Karpas-422 (cell line): ENCODE results near the gene CAMLG. TPM values are rescaled to one million over a fixed set of nuclear protein-coding genes. Genes with fewer than 3 reads are reported as not detected.
"Not testable (repeated sequence)": the region's sequence is repeated elsewhere in the genome, so short reads cannot be mapped to it uniquely, and the experiment has no call there.

Experiments used
- DNase-seq: peaks from one replicate; pipeline ENCODE4 v3.0.0-alpha.2; 2015
- H2AFZ ChIP-seq: fragments of 200-600 bp; sonication (generic); 2 replicates; pipeline ENCODE4 v1.6.1; 2014; ENCODE audit warnings: antibody characterized with exemption, low read length, mixed read lengths
- H3K27ac ChIP-seq: fragments of 200-600 bp; sonication (generic); 2 replicates; pipeline ENCODE4 v1.5.1; 2014; ENCODE audit warnings: mild to moderate bottlenecking, low read length, moderate library complexity
- H3K27me3 ChIP-seq: fragments of 200-600 bp; sonication (generic); 2 replicates; pipeline ENCODE4 v1.6.1; 2014; ENCODE audit warnings: low read length, mixed read lengths
- H3K36me3 ChIP-seq: fragments of 200-600 bp; sonication (generic); 2 replicates; pipeline ENCODE4 v1.6.1; 2014; ENCODE audit warnings: low read length, mixed read lengths; ENCODE audit not compliant: insufficient read depth
- H3K4me1 ChIP-seq: fragments of 200-600 bp; sonication (generic); 2 replicates; pipeline ENCODE4 v1.6.1; 2014; ENCODE audit warnings: mild to moderate bottlenecking, low read length, mixed read lengths
- H3K4me2 ChIP-seq: fragments of 200-600 bp; sonication (generic); 2 replicates; pipeline ENCODE4 v1.6.1; 2014; ENCODE audit warnings: low read length, low read depth, mild to moderate bottlenecking; ENCODE audit not compliant: poor library complexity, severe bottlenecking
- H3K4me3 ChIP-seq: fragments of 200-600 bp; sonication (generic); 2 replicates; pipeline ENCODE4 v1.5.1; 2014; ENCODE audit warnings: mild to moderate bottlenecking, antibody characterized with exemption, low read length, mixed read lengths
- H3K79me2 ChIP-seq: fragments of 200-600 bp; sonication (generic); 2 replicates; pipeline ENCODE4 v1.6.1; 2014; ENCODE audit warnings: mild to moderate bottlenecking, low read length, mixed read lengths
- H3K9ac ChIP-seq: fragments of 200-600 bp; sonication (generic); 2 replicates; pipeline ENCODE4 v1.6.0; 2014; ENCODE audit warnings: low read length
- H3K9me2 ChIP-seq: fragments of 200-600 bp; sonication (generic), shearing (Covaris generic); replicated peaks from 2 replicates; pipeline ENCODE4 v1.6.0; 2014; ENCODE audit warnings: mild to moderate bottlenecking, low read length, moderate library complexity; ENCODE audit not compliant: insufficient read depth
- H3K9me3 ChIP-seq: fragments of 300-700, 200-600 bp; sonication (generic); 2 replicates; pipeline ENCODE4 v1.6.1; 2014; ENCODE audit warnings: low read length, mixed read lengths
- H4K20me1 ChIP-seq: fragments of 200-600 bp; sonication (generic); 2 replicates; pipeline ENCODE4 v1.6.1; 2014; ENCODE audit warnings: mild to moderate bottlenecking, antibody characterized with exemption, low read length, low read depth; ENCODE audit not compliant: insufficient read depth
- total RNA-seq: library from RNA; depleted of rRNA; stranded (reverse); fragments of >200 nt; shearing (Covaris generic); gene quantifications from 2 replicates; pipeline ENCODE4 v1.2.3, GENCODE V29; 2014; ENCODE audit warnings: low replicate concordance

Gene CAMLG
- total RNA-seq, 1 experiment from 2014 or later, result 66.8 TPM

- Histone ChIP-seq H3K36me3 (peaks cover 5% of the 10 kb centered on the region; the same call in 1 of the 2 replicates), H3K9ac (peak within 1 kb of the TSS; percentile 91), H4K20me1 (peaks cover 9% of the 10 kb centered on the region; the same call in 1 of the 2 replicates), H3K27me3 (no peaks in the 10 kb centered on the region), H3K9me2 (no peaks in the 10 kb centered on the region), H3K4me3 (peak within 1 kb of the TSS; percentile 98), H3K9me3 (no peaks in the 10 kb centered on the region), H3K79me2 (peaks cover 48% of the 10 kb centered on the region), H3K4me1 (peaks cover 26% of the 10 kb centered on the region), H2AFZ (peak within 1 kb of the TSS; percentile 84), H3K27ac (peak within 1 kb of the TSS; percentile 16; the same call in 1 of the 2 replicates), H3K4me2 (peak within 1 kb of the TSS; percentile 80)
- DNase-seq, result peak; percentile 98
Observed at GRCh38 chr5:134758504-134759341, 20.4 kb downstream of the CAMLG start, which contains the start of gene DDX46. TSS of gene DDX46 (plus strand) at chr5:134758779. CDS start at chr5:134758939, 160 bp downstream.

GRCh38 chr5:134767528-134768291 lies 29.4 kb downstream of the CAMLG start:
- peaks cover 31% of the 10 kb centered on the region; the same call in 1 of the 2 replicates for H3K36me3 ChIP-seq
- H3K27me3 ChIP-seq, H3K4me2 ChIP-seq: not testable (repeated sequence)

GRCh38 chr5:134769206-134769605 lies 30.9 kb downstream of the CAMLG start:
- no peaks in the 10 kb centered on the region for H3K9me2 ChIP-seq
- no peaks in the 10 kb centered on the region for H3K9me3 ChIP-seq
- no peak overlapping the region for H3K4me3 ChIP-seq
- no peaks in the 10 kb centered on the region for H3K27me3 ChIP-seq
- no peak overlapping the region for H2AFZ ChIP-seq
- no peak overlapping the region for H3K27ac ChIP-seq
- no peaks in the 10 kb centered on the region for H3K4me1 ChIP-seq
- H3K9ac ChIP-seq, result no peak overlapping the region
- H4K20me1 ChIP-seq, result no peaks in the 10 kb centered on the region
- H3K4me2 ChIP-seq, result no peak overlapping the region
- peaks cover 37% of the 10 kb centered on the region; the same call in 1 of the 2 replicates for H3K36me3 ChIP-seq
- no peak for DNase-seq
- H3K79me2 ChIP-seq, result peaks cover 19% of the 10 kb centered on the region

More at GRCh38 chr5:134767528-134768291, 29.4 kb downstream of the CAMLG start:
- not testable (repeated sequence) for H3K4me3 ChIP-seq, DNase-seq, H3K27ac ChIP-seq, H3K9ac ChIP-seq, H4K20me1 ChIP-seq, H3K4me1 ChIP-seq, H2AFZ ChIP-seq, H3K9me2 ChIP-seq, H3K9me3 ChIP-seq
- peaks cover 32% of the 10 kb centered on the region for H3K79me2 ChIP-seq

GRCh38 chr5:134772461-134773125 lies 34.2 kb downstream of the CAMLG start:
- Histone ChIP-seq H3K79me2 (0 out of 2 replicates have a peak, but pooled peaks cover 4% of the 10 kb centered on the region), H3K4me1 (peaks cover 4% of the 10 kb centered on the region; the same call in 1 of the 2 replicates), H3K9me3 (no peaks in the 10 kb centered on the region)

GRCh38 chr5:134777366-134777765 lies 39.0 kb downstream of the CAMLG start:
- H3K4me3 ChIP-seq, result no peak overlapping the region
- H3K27ac ChIP-seq, result no peak overlapping the region
- H3K79me2 ChIP-seq, result 0 out of 2 replicates have a peak, but pooled peaks cover 7% of the 10 kb centered on the region
- peaks cover 60% of the 10 kb centered on the region for H3K36me3 ChIP-seq
- no peak overlapping the region for H3K9ac ChIP-seq
- no peak overlapping the region for H2AFZ ChIP-seq
- H3K9me2 ChIP-seq, result no peaks in the 10 kb centered on the region
- no peaks in the 10 kb centered on the region for H3K9me3 ChIP-seq
- H4K20me1 ChIP-seq, result no peaks in the 10 kb centered on the region
- no peak for DNase-seq
- H3K27me3 ChIP-seq, result no peaks in the 10 kb centered on the region
- H3K4me2 ChIP-seq, result no peak overlapping the region
- peaks cover 5% of the 10 kb centered on the region; the same call in 1 of the 2 replicates for H3K4me1 ChIP-seq

More at GRCh38 chr5:134772461-134773125, 34.2 kb downstream of the CAMLG start:
- no peak overlapping the region for H3K27ac ChIP-seq
- no peak overlapping the region for H3K4me2 ChIP-seq
- no peaks in the 10 kb centered on the region for H3K9me2 ChIP-seq
- H3K27me3 ChIP-seq, result no peaks in the 10 kb centered on the region
- H4K20me1 ChIP-seq, result no peaks in the 10 kb centered on the region
- no peak overlapping the region for H3K4me3 ChIP-seq
- DNase-seq, result no peak
- H3K9ac ChIP-seq, result no peak overlapping the region
- no peak overlapping the region for H2AFZ ChIP-seq
- peaks cover 37% of the 10 kb centered on the region for H3K36me3 ChIP-seq

GRCh38 chr5:134784241-134784920 lies 46.0 kb downstream of the CAMLG start:
- H3K9ac ChIP-seq, result no peak overlapping the region

GRCh38 chr5:134784946-134785620 lies 46.7 kb downstream of the CAMLG start:
- Histone ChIP-seq H3K27me3 (no peaks in the 10 kb centered on the region), H3K9me2 (no peaks in the 10 kb centered on the region), H3K9ac (no peak overlapping the region), H3K9me3 (no peaks in the 10 kb centered on the region), H3K36me3 (peaks cover 66% of the 10 kb centered on the region), H3K4me1 (no peaks in the 10 kb centered on the region), H4K20me1 (no peaks in the 10 kb centered on the region), H3K4me2 (no peak overlapping the region), H3K27ac (no peak overlapping the region), H3K4me3 (no peak overlapping the region), H2AFZ (no peak overlapping the region), H3K79me2 (peaks cover 10% of the 10 kb centered on the region; the same call in 1 of the 2 replicates)
- DNase-seq, result no peak

More at GRCh38 chr5:134784241-134784920, 46.0 kb downstream of the CAMLG start:
- Histone ChIP-seq H4K20me1 (no peaks in the 10 kb centered on the region), H3K36me3 (peaks cover 62% of the 10 kb centered on the region; the same call in 1 of the 2 replicates), H3K79me2 (peaks cover 10% of the 10 kb centered on the region; the same call in 1 of the 2 replicates), H3K27me3 (no peaks in the 10 kb centered on the region), H3K4me3 (no peak overlapping the region), H3K27ac (no peak overlapping the region), H3K4me2 (no peak overlapping the region), H3K9me2 (no peaks in the 10 kb centered on the region), H2AFZ (no peak overlapping the region), H3K9me3 (no peaks in the 10 kb centered on the region), H3K4me1 (no peaks in the 10 kb centered on the region)
- no peak for DNase-seq
